Loucy (cell line): ENCODE data around the gene KRTAP24-1.

Source experiments
- EZH2phosphoT487 ChIP-seq: fragments of 200-600 bp; IDR thresholded peaks from 2 replicates; pipeline ENCODE4 v1.6.1; 2018; ENCODE audit warnings: antibody characterized with exemption, mild to moderate bottlenecking, moderate library complexity, borderline replicate concordance
- TF ChIP-seq, protein P1 (sequence below): fragments of 200-600 bp; sonication (generic); conservative IDR thresholded peaks from 2 replicates; pipeline ENCODE4 v1.5.1; 2014; ENCODE audit warnings: mild to moderate bottlenecking, antibody characterized with exemption, low read length

GRCh38 chr21:30256100-30256499 is 26.6 kb downstream of the KRTAP24-1 start:
- TF ChIP-seq, protein P1, sequence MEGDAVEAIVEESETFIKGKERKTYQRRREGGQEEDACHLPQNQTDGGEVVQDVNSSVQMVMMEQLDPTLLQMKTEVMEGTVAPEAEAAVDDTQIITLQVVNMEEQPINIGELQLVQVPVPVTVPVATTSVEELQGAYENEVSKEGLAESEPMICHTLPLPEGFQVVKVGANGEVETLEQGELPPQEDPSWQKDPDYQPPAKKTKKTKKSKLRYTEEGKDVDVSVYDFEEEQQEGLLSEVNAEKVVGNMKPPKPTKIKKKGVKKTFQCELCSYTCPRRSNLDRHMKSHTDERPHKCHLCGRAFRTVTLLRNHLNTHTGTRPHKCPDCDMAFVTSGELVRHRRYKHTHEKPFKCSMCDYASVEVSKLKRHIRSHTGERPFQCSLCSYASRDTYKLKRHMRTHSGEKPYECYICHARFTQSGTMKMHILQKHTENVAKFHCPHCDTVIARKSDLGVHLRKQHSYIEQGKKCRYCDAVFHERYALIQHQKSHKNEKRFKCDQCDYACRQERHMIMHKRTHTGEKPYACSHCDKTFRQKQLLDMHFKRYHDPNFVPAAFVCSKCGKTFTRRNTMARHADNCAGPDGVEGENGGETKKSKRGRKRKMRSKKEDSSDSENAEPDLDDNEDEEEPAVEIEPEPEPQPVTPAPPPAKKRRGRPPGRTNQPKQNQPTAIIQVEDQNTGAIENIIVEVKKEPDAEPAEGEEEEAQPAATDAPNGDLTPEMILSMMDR, result no peak
- TF ChIP-seq EZH2phosphoT487, result no peak
